Vagina (tissue), 2 donors: ENCODE results near the gene BCL11A.

Experiments
- CTCF ChIP-seq, 3 experiments: fragments of 450-650 bp in 2 of 3; fragments of 200-600 bp in 1 of 3; sonication (generic) in 1 of 3; IDR thresholded peaks; one replicate each; pipeline ENCODE4 v1.5.1; 2017 to 2019; ENCODE audit warnings: antibody characterized with exemption in 3 of 3, mild to moderate bottlenecking in 2 of 3, moderate library complexity in 2 of 3
- POLR2A ChIP-seq, 2 donors: fragments of 450-650 bp; IDR thresholded peaks; one replicate each; pipeline ENCODE4 v1.6.1; 2017; ENCODE audit warnings: antibody characterized with exemption in 2 of 2, mild to moderate bottlenecking in 2 of 2, moderate library complexity in 2 of 2
- POLR2AphosphoS5 ChIP-seq, 2 donors: sonication (generic); formaldehyde crosslinking; IDR thresholded peaks; one replicate each; pipeline ENCODE4 v1.9.0; 2017; ENCODE audit warnings: antibody characterized with exemption in 2 of 2, mild to moderate bottlenecking in 2 of 2, low read depth in 1 of 2; ENCODE audit not compliant: insufficient read depth in 1 of 2

DNA sequence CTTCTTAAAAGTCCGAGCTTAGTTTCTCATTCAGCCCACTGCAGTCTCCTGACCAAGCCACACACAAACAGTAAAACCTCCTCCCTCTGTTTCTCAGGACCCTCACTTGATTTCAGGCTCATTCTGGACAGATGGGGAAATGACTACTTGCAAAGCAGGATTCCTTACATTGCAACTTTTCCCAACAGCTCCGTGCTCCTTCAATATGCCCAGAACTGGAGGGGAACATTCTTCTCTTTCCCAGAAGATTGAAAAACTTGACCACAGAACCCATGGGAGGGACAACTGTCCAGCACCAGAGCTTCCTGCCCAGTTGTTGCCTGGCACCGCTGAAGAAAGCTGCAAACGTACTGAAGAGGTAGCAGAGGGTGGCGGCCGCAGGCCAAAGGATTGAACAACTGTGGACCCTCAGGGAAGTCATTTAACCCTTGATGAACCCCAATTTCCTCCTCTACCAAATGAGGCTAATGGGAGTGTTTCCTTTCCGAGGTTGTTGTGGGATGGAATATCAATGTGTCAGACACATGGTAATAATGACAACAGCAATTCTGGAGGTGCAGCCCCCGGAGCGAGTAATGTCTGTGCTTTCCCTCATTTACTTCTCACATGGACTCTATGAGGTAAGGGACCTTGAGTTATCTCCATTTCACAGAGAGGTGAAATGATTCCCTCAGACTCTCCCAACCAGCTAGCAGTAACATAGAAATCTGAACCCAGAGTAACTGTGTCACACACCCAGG is 25.0 kb downstream of the BCL11A start:
- no peak for TF ChIP-seq CTCF (IDR thresholded peaks at IDR 0.05)
- TF ChIP-seq POLR2A (IDR thresholded peaks at IDR 0.05): no peak
- TF ChIP-seq POLR2AphosphoS5 (IDR thresholded peaks at IDR 0.05; ENCODE audit: insufficient read depth in 1 of 2, low read depth in 1 of 2): no peak
